Right atrium auricular region (tissue), 2 donors: ENCODE data around the gene RBM8A. TPM values are rescaled to one million over a fixed set of nuclear protein-coding genes. Genes with fewer than 3 reads are reported as not detected.
A peak's percentile ranks its signal among the peaks of the same experiment; 100 is the strongest.

Source experiments
- DNase-seq: peaks from one replicate; pipeline ENCODE4 v3.0.0-alpha.2; 2019; ENCODE audit warnings: low spot score
- H3K27ac ChIP-seq, 2 donors: fragments of 200-600 bp; sonication (generic); 1 replicate in 1 of 2; 2 replicates in 1 of 2; pipeline ENCODE4 v1.5.1; 2016 to 2019
- H3K27me3 ChIP-seq, 2 donors: fragments of 200-600 bp; sonication (generic); one replicate each; pipeline versions ENCODE4 v1.5.1 to v1.6.0; 2017 to 2019
- H3K36me3 ChIP-seq: fragments of 200-600 bp; sonication (generic); one replicate; pipeline ENCODE4 v1.5.1; 2016
- H3K4me1 ChIP-seq, 2 donors: fragments of 200-600 bp; sonication (generic); one replicate each; pipeline versions ENCODE4 v1.5.1 to v1.6.0; 2017 to 2019
- H3K4me3 ChIP-seq, 2 donors: fragments of 200-600 bp; sonication (generic); 1 replicate in 1 of 2; 2 replicates in 1 of 2; pipeline ENCODE4 v1.5.1; 2017 to 2019; ENCODE audit warnings: mild to moderate bottlenecking in 1 of 2, moderate library complexity in 1 of 2
- H3K9me3 ChIP-seq, 2 donors: fragments of 200-600 bp; sonication (generic); one replicate each; pipeline ENCODE4 v1.5.1; 2019
- total RNA-seq, 2 donors: library from RNA; depleted of rRNA; stranded (reverse); fragments of >200 nt; gene quantifications; one replicate each; pipeline ENCODE4 v1.1.0, GENCODE V29; 2016
- TF ChIP-seq, protein P1 (sequence below), 2 donors: fragments of 200-600 bp; sonication (generic); IDR thresholded peaks; one replicate each; pipeline ENCODE4 v1.5.1; 2019; ENCODE audit warnings: antibody characterized with exemption in 2 of 2

The RBM8A gene
- total RNA-seq, 2 donors from 2014 or later = 75.2 to 91.1 TPM

- Histone ChIP-seq H3K9me3 (no peaks in the 10 kb centered on the region), H3K4me1 (peaks cover 0 to 61% of the 10 kb centered on the region in 2 donors), H3K4me3 (no peak overlapping the region), H3K36me3 (no peaks in the 10 kb centered on the region), H3K27ac (no peak overlapping the region), H3K27me3 (no peaks in the 10 kb centered on the region)
- TF ChIP-seq, protein P1, sequence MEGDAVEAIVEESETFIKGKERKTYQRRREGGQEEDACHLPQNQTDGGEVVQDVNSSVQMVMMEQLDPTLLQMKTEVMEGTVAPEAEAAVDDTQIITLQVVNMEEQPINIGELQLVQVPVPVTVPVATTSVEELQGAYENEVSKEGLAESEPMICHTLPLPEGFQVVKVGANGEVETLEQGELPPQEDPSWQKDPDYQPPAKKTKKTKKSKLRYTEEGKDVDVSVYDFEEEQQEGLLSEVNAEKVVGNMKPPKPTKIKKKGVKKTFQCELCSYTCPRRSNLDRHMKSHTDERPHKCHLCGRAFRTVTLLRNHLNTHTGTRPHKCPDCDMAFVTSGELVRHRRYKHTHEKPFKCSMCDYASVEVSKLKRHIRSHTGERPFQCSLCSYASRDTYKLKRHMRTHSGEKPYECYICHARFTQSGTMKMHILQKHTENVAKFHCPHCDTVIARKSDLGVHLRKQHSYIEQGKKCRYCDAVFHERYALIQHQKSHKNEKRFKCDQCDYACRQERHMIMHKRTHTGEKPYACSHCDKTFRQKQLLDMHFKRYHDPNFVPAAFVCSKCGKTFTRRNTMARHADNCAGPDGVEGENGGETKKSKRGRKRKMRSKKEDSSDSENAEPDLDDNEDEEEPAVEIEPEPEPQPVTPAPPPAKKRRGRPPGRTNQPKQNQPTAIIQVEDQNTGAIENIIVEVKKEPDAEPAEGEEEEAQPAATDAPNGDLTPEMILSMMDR (IDR thresholded peaks at IDR 0.05) = no peak
- DNase-seq = no peak
Measured at GRCh38 chr1:145953861-145954260, 26.6 kb upstream of the RBM8A start.

GRCh38 chr1:145952903-145953302 is 25.6 kb upstream of the RBM8A start:
- H3K27me3 ChIP-seq = no peaks in the 10 kb centered on the region
- H3K4me3 ChIP-seq = no peak overlapping the region
- H3K27ac ChIP-seq = no peak overlapping the region
- H3K4me1 ChIP-seq = peaks cover 0 to 55% of the 10 kb centered on the region in 2 donors
- no peaks in the 10 kb centered on the region for H3K9me3 ChIP-seq
- H3K36me3 ChIP-seq = no peaks in the 10 kb centered on the region
- no peak for DNase-seq
- TF ChIP-seq, protein P1 (IDR thresholded peaks at IDR 0.05) = no peak

DNA sequence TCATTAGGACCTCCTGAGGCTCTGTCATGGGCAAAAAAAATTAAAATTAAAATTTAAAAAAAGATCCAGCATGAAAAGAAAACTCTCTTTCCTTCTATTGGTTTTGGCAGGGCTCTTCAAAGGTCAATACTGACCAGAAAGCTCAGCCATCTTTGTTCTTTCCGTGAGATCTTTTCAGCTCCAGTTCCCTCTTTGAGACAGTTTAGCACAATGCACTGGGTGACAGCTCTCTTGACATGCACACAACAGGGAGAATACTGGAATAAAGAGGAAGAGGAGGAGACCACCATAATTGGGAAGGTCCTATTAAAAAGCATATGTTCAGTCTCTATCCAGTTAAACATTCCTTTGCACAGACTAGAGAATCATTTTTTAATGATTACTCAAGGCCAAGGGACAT is 24.2 kb upstream of the RBM8A start:
- H3K27me3 ChIP-seq = no peaks in the 10 kb centered on the region
- H3K4me3 ChIP-seq = no peak overlapping the region
- peaks cover 0 to 50% of the 10 kb centered on the region in 2 donors for H3K4me1 ChIP-seq
- no peak overlapping the region for H3K27ac ChIP-seq
- DNase-seq = no peak
- peaks cover 11% of the 10 kb centered on the region for H3K36me3 ChIP-seq
- H3K9me3 ChIP-seq = no peaks in the 10 kb centered on the region
- TF ChIP-seq, protein P1 (IDR thresholded peaks at IDR 0.05) = no peak

DNA sequence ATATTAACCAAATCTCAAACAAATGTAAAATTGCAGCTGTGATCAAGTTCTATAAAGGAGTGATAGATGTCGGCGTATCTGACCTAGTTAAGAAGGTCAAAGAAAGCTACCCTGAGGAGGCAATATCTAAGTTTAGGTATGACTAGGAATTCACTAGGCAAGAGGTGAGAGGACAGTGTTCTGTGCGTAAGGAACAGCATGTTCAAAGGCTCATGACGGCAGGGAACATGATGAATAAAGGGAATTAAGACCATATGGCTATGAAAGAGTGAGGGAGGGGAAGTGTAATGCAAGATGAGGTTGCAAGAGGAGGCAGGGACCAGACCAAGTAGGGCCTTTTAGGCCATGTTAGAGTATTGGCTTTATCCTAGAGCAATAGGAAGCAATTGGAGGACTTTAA is 21.9 kb upstream of the RBM8A start:
- TF ChIP-seq, protein P1 (IDR thresholded peaks at IDR 0.05) = no peak
- H3K36me3 ChIP-seq = peaks cover 29% of the 10 kb centered on the region
- H3K4me3 ChIP-seq = no peak overlapping the region
- peak overlapping the region in 1 of 2 donors; percentile 29 for H3K27ac ChIP-seq
- H3K27me3 ChIP-seq = no peaks in the 10 kb centered on the region
- no peaks in the 10 kb centered on the region for H3K9me3 ChIP-seq
- H3K4me1 ChIP-seq = peaks cover 0 to 28% of the 10 kb centered on the region in 2 donors
- no peak for DNase-seq

DNA sequence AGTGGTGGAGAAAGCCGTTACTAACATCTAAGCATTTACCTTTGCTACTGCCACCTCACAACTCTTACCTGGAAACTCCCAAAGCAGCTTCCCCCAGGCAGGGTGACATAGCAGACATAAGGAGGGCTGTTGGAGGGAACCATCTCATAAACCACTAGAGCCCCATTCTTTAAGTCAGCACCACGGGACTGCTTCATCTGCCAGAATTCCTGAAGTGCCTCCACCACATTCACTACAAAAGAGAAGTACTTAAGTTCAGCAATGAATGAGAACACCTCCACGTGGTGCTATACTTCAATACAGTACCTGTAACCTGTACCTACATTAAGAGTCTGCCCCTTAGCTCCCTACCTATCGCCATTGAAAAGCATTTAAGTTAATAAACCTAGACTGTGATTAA is 20.3 kb upstream of the RBM8A start:
- TF ChIP-seq, protein P1 (IDR thresholded peaks at IDR 0.05) = no peak
- no peak overlapping the region for H3K4me3 ChIP-seq
- no peak overlapping the region for H3K27ac ChIP-seq
- H3K4me1 ChIP-seq = peaks cover 0 to 20% of the 10 kb centered on the region in 2 donors
- H3K27me3 ChIP-seq = no peaks in the 10 kb centered on the region
- no peak for DNase-seq
- H3K36me3 ChIP-seq = peaks cover 44% of the 10 kb centered on the region
- H3K9me3 ChIP-seq = no peaks in the 10 kb centered on the region

GRCh38 chr1:145946477-145946986 is 19.2 kb upstream of the RBM8A start:
- Histone ChIP-seq H3K9me3 (no peaks in the 10 kb centered on the region), H3K4me3 (no peak overlapping the region), H3K27ac (no peak overlapping the region), H3K36me3 (peaks cover 49% of the 10 kb centered on the region), H3K4me1 (peaks cover 0 to 20% of the 10 kb centered on the region in 2 donors), H3K27me3 (no peaks in the 10 kb centered on the region)
- TF ChIP-seq, protein P1 (IDR thresholded peaks at IDR 0.05) = no peak
- no peak for DNase-seq
